Upper lobe of left lung (tissue), 6 donors: ENCODE data around the gene C2CD2L. TPM values are rescaled to one million over a fixed set of nuclear protein-coding genes. Genes with fewer than 3 reads are reported as not detected.
A peak's percentile ranks its signal among the peaks of the same experiment; 100 is the strongest.
"Not testable (repeated sequence)": the region's sequence is repeated elsewhere in the genome, so short reads cannot be mapped to it uniquely, and the experiment has no call there.

Experiments
- ATAC-seq, 2 donors: fragments of 200-7000 bp; cut with Tn5 transposase; one replicate each; pipeline ENCODE4 v1.9.1; 2022; ENCODE audit warnings: mild to moderate bottlenecking in 2 of 2, moderate library complexity in 2 of 2; ENCODE audit not compliant: low FRiP score in 2 of 2
- DNase-seq, 2 donors: peaks; one replicate each; pipeline ENCODE4 v3.0.0-alpha.2; 2019 to 2020
- H3K27ac ChIP-seq, 4 donors: fragments of 200-600 bp; sonication (generic); one replicate each; pipeline ENCODE4 v1.5.1; 2016 to 2019
- H3K27me3 ChIP-seq, 4 donors: fragments of 200-600 bp; sonication (generic); one replicate each; pipeline ENCODE4 v1.5.1; 2017 to 2019
- H3K36me3 ChIP-seq, 4 donors: fragments of 200-600 bp; sonication (generic); one replicate each; pipeline ENCODE4 v1.5.1; 2016 to 2019
- H3K4me1 ChIP-seq, 4 donors: fragments of 200-600 bp; sonication (generic); one replicate each; pipeline ENCODE4 v1.5.1; 2018 to 2019
- H3K4me3 ChIP-seq, 4 donors: fragments of 200-600 bp; sonication (generic); one replicate each; pipeline ENCODE4 v1.5.1; 2017 to 2019; ENCODE audit warnings: mild to moderate bottlenecking in 2 of 4, moderate library complexity in 1 of 4
- H3K9me3 ChIP-seq, 4 donors: fragments of 200-600 bp; sonication (generic); one replicate each; pipeline ENCODE4 v1.5.1; 2018 to 2019
- EP300 ChIP-seq, 4 donors: sonication (generic); formaldehyde crosslinking; IDR thresholded peaks; one replicate each; pipeline ENCODE4 v1.5.1; 2017; ENCODE audit warnings: antibody characterized with exemption in 4 of 4, control low read depth in 2 of 4
- POLR2A ChIP-seq, 4 donors: fragments of 450-650 bp; IDR thresholded peaks; one replicate each; pipeline ENCODE4 v1.5.1; 2016 to 2017; ENCODE audit warnings: antibody characterized with exemption in 4 of 4, mild to moderate bottlenecking in 2 of 4
- POLR2AphosphoS5 ChIP-seq, 2 donors: sonication (generic); formaldehyde crosslinking; IDR thresholded peaks; one replicate each; pipeline ENCODE4 v1.5.1; 2017; ENCODE audit warnings: antibody characterized with exemption in 2 of 2
- WGBS, 2 donors: methylation state at CpG; one replicate each; pipeline ENCODE4 v1.1.5; 2017 to 2018; 5-methylcytosine and 5-hydroxymethylcytosine counted together
- total RNA-seq, 6 donors: library from RNA; depleted of rRNA in 4 of 6; stranded (reverse); fragments of >200 nt in 4 of 6; gene quantifications; one replicate each; pipeline versions ENCODE4 v1.1.0 to v1.2.1, GENCODE V29; 2016 to 2021
- TF ChIP-seq, protein P1 (sequence below), 6 experiments: fragments of 450-650 bp in 4 of 6; fragments of 200-600 bp in 2 of 6; sonication (generic) in 2 of 6; IDR thresholded peaks; one replicate each; pipeline ENCODE4 v1.5.1; 2016 to 2019; ENCODE audit warnings: antibody characterized with exemption in 6 of 6
- donor health status: DM: no; HTN: no; CAD: no; lungs with moderate emphysema.
- donor health status: DM: no; HTN: yes; CAD: no; lungs with severe emphysema.

Gene C2CD2L
- total RNA-seq, 6 donors from 2014 or later, result 13.0 to 26.2 (median 19.8) TPM

DNA sequence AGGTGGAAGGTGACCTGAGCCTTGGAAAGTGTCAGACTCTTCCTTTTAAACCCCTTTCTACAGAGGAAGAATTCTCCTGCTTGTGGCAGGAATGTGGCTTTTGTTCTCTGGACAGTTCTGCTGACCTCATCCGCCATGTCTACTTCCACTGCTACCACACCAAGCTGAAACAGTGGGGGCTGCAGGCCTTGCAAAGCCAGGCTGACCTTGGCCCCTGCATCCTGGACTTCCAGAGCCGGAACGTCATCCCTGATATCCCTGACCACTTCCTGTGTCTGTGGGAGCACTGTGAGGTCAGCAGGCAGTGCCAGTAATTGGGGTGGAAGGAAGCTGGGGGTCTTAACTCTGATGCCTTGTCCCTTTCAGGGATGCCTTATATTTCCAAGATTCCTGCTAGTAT is 23.5 kb downstream of the C2CD2L start:
- DNase-seq (no peak), ATAC-seq (no peak)
- H3K27me3 ChIP-seq, result no peaks in the 10 kb centered on the region
- 53 to 69% methylated on average over 3 of the region's 3 CpGs for WGBS, 2 donors
- no peaks in the 10 kb centered on the region for H3K9me3 ChIP-seq
- no peak overlapping the region for H3K4me3 ChIP-seq
- H3K36me3 ChIP-seq, result peaks cover 17 to 85% (median 53%) of the 10 kb centered on the region in 4 donors
- no peak overlapping the region for H3K27ac ChIP-seq
- H3K4me1 ChIP-seq, result no peaks in the 10 kb centered on the region
- TF ChIP-seq EP300 (IDR thresholded peaks at IDR 0.05), result no peak
- no peak for TF ChIP-seq POLR2A (IDR thresholded peaks at IDR 0.05)
- TF ChIP-seq, protein P1, sequence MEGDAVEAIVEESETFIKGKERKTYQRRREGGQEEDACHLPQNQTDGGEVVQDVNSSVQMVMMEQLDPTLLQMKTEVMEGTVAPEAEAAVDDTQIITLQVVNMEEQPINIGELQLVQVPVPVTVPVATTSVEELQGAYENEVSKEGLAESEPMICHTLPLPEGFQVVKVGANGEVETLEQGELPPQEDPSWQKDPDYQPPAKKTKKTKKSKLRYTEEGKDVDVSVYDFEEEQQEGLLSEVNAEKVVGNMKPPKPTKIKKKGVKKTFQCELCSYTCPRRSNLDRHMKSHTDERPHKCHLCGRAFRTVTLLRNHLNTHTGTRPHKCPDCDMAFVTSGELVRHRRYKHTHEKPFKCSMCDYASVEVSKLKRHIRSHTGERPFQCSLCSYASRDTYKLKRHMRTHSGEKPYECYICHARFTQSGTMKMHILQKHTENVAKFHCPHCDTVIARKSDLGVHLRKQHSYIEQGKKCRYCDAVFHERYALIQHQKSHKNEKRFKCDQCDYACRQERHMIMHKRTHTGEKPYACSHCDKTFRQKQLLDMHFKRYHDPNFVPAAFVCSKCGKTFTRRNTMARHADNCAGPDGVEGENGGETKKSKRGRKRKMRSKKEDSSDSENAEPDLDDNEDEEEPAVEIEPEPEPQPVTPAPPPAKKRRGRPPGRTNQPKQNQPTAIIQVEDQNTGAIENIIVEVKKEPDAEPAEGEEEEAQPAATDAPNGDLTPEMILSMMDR (IDR thresholded peaks at IDR 0.05), result no peak
- no peak for TF ChIP-seq POLR2AphosphoS5 (IDR thresholded peaks at IDR 0.05)

DNA sequence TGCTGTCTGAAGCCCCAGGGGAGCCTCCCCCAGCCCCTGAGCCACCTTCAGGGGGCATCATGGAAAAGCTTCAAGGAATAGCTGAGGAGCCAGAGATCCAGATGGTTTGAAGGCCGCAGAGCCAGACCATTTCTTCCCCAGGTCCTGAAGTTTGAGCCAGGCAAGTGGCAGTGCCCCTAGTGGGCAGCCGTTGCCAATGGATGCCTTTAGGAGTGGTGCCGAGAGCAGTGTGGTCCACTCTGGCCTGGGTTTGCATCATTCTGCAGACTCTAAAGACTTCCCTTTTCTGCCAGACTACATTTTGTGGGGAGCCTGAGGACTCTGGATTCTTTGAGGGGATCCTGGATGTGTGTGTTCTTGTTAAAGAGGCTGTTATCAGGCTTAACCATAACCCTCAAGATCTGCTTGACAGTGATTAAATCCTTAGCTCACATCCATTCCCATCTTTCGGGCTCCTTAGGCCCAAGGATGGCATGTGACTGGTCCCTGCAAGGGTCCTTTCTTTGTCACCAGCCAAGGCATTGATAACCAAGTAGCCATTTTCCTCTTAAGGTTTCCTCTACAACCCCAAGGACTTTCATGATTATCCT is 27.3 kb downstream of the C2CD2L start:
- 56 to 61% methylated on average over 4 of the region's 4 CpGs for WGBS, 2 donors
- no peak for TF ChIP-seq POLR2A (IDR thresholded peaks at IDR 0.05)
- no peak for TF ChIP-seq EP300 (IDR thresholded peaks at IDR 0.05)
- TF ChIP-seq POLR2AphosphoS5 (IDR thresholded peaks at IDR 0.05), result no peak
- TF ChIP-seq, protein P1 (IDR thresholded peaks at IDR 0.05), result peak in 4 of 6 experiments; percentile 13 to 37 (median 30)
- ATAC-seq (peak; percentile 15 to 45), DNase-seq (no peak)
- Histone ChIP-seq H3K9me3 (no peaks in the 10 kb centered on the region), H3K27me3 (no peaks in the 10 kb centered on the region), H3K27ac (no peak overlapping the region), H3K4me1 (peaks cover 0 to 4% (median 0%) of the 10 kb centered on the region in 4 donors), H3K36me3 (peaks cover 17 to 56% (median 44%) of the 10 kb centered on the region in 4 donors), H3K4me3 (no peak overlapping the region)

DNA sequence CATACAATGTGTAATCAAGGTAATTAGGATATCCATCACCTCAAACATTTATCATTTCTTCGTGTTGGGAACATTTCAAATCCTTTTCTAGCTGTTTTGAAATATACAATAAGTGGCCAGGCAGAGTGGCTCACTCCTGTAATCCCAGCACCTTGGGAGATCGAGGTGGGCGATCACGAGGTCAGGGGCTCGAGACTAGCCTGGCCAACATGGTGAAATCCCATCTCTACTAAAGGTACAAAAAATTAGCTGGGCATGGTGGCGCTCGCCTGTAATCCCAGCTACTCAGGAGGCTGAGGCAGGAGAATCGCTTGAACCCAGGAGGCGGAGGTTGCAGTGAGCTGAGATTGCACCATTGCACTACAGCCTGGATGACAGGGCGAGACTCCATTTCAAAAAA is 32.1 kb downstream of the C2CD2L start:
- DNase-seq, ATAC-seq: not testable (repeated sequence)
- 90 to 91% methylated on average over 10 of the region's 10 CpGs for whole genome bisulfite sequencing, 2 donors

DNA sequence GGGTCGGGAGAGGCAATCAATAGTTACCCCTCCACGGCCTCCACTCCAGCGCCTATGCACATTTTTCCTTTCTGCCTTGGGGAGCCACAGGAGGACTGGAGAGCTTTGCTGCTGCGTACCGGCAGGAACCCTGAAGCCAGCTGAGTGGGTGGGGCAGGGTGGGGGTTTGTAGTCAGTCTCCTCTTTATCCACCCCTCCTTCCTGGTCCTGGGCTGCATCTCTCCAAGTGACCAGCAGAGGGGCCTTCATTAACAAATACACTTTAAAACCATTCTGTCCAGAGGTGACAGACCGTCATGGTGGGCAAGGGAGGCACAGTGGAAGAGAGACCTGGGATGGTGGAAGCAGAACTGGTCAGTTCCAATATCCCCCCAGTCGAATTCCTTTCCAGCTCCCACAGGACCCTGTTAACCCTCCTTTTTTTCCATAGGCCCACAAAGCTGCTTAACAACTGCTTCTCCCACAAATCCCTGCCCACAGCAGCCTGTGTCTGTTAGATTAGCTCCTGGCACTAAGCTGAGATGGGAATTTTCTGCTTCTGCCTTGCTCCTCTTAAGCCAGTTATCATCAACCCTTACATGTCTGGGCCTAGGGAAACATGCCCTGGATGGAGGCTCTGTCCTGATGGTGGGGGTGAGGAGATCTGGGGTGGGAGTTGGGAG is 37.8 kb downstream of the C2CD2L start:
- no peaks in the 10 kb centered on the region for H3K9me3 ChIP-seq
- 12 to 23% methylated on average over 7 of the region's 7 CpGs for WGBS, 2 donors
- H3K36me3 ChIP-seq, result no peaks in the 10 kb centered on the region
- DNase-seq, result peak in 1 of 2 donors; percentile 37
- peak; percentile 80 to 89 for ATAC-seq
- peaks cover 12 to 23% (median 16%) of the 10 kb centered on the region in 4 donors for H3K4me1 ChIP-seq
- H3K4me3 ChIP-seq, result no peak overlapping the region
- H3K27me3 ChIP-seq, result peaks cover 0 to 20% (median 11%) of the 10 kb centered on the region in 4 donors
- TF ChIP-seq POLR2AphosphoS5 (IDR thresholded peaks at IDR 0.05) (no peak), POLR2A (IDR thresholded peaks at IDR 0.05) (no peak)
- TF ChIP-seq, protein P1 (IDR thresholded peaks at IDR 0.05), result peak; percentile 40 to 75 (median 55)
- H3K27ac ChIP-seq, result no peak overlapping the region

More for the DNA sequence above, 32.1 kb downstream of the C2CD2L start:
- not testable (repeated sequence) for H3K4me3 ChIP-seq, H3K27me3 ChIP-seq, H3K36me3 ChIP-seq, H3K9me3 ChIP-seq, H3K27ac ChIP-seq, H3K4me1 ChIP-seq

DNA sequence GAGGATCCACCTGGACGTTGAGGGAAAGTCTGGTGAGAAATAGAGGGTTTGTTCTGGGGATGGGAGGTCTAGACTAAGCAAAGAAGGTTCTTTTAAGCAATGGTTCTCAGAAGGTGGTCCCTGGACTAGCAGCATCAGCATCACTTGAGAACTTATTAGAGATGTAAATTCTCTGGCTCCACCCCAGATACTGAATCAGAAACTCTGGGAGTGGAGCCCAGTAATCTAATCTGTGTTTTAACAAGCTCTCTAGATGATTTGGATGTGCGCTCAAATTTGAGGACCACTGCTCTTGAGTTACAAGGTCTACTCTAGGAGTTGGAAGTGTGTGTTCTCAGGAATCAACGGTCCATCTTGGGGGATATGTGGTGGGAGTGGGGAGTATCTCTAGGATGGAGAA is 38.4 kb downstream of the C2CD2L start:
- Histone ChIP-seq H3K4me1 (peaks cover 12 to 24% (median 16%) of the 10 kb centered on the region in 4 donors), H3K36me3 (no peaks in the 10 kb centered on the region), H3K9me3 (no peaks in the 10 kb centered on the region), H3K4me3 (no peak overlapping the region), H3K27me3 (peaks cover 0 to 23% (median 13%) of the 10 kb centered on the region in 4 donors), H3K27ac (no peak overlapping the region)
- no peak for ATAC-seq
- no peak for DNase-seq
- no peak for TF ChIP-seq POLR2AphosphoS5 (IDR thresholded peaks at IDR 0.05)
- no peak for TF ChIP-seq EP300 (IDR thresholded peaks at IDR 0.05)
- no peak for TF ChIP-seq POLR2A (IDR thresholded peaks at IDR 0.05)
- 55 to 56% methylated on average over 3 of the region's 3 CpGs for WGBS, 2 donors
